ENCODE data around the gene NIFK.

GRCh38 chr2:121727950-121728349 is 8.7 kb downstream of the NIFK start:
- TF ChIP-seq, protein P1, sequence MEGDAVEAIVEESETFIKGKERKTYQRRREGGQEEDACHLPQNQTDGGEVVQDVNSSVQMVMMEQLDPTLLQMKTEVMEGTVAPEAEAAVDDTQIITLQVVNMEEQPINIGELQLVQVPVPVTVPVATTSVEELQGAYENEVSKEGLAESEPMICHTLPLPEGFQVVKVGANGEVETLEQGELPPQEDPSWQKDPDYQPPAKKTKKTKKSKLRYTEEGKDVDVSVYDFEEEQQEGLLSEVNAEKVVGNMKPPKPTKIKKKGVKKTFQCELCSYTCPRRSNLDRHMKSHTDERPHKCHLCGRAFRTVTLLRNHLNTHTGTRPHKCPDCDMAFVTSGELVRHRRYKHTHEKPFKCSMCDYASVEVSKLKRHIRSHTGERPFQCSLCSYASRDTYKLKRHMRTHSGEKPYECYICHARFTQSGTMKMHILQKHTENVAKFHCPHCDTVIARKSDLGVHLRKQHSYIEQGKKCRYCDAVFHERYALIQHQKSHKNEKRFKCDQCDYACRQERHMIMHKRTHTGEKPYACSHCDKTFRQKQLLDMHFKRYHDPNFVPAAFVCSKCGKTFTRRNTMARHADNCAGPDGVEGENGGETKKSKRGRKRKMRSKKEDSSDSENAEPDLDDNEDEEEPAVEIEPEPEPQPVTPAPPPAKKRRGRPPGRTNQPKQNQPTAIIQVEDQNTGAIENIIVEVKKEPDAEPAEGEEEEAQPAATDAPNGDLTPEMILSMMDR (optimal IDR thresholded peaks at IDR 0.05 in 1 of 3, IDR thresholded peaks at IDR 0.05 in 1 of 3, conservative IDR thresholded peaks at IDR 0.05 in 1 of 3; ENCODE audit: extremely low read depth in 1 of 3, insufficient read depth in 2 of 3, low read length in 3 of 3) = no peak
- TF ChIP-seq EZH2 (IDR thresholded peaks at IDR 0.05; ENCODE audit: low read length) = no peak

Data from keratinocyte (primary cell).